NCI-H1694 (cell line): ENCODE results near the gene RABGAP1.

Source experiments
- DNase-seq: peaks from one replicate; lab custom pipeline; 2025; lab: John Stamatoyannopoulos, UW

RABGAP1 gene

DNA sequence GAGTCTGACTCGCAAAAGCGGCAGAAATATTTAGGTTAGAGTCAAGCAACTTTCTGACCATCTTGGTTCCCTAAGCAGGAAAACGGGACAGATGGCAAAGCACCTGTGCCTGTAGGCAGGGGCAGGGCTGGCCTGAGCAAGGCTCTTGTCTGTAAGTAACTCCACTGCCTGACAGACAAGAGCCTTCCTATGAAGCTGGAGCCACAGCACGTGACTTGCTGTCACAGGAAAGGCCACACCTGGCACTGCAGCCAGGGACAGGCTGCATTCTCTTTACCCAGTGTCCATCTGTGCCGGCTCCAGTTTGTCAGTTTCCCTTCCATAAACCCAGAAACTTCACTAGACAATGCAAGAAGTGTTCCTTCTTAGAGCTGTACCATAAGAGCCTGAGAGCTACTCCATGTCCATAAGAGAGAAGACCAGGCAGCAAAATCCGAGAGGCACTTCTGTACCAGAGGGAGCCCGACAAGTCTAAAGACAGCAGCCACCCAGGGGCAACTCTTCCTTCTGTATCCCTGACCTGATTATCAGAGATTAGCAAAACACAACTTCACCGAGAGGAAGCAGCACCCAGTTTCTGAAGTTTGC lies 170.7 kb downstream of the RABGAP1 start:
- no peak for DNase-seq

- no peak for DNase-seq
Measured at GRCh38 chr9:123112015-123112975, 171.5 kb downstream of the RABGAP1 start.

DNA sequence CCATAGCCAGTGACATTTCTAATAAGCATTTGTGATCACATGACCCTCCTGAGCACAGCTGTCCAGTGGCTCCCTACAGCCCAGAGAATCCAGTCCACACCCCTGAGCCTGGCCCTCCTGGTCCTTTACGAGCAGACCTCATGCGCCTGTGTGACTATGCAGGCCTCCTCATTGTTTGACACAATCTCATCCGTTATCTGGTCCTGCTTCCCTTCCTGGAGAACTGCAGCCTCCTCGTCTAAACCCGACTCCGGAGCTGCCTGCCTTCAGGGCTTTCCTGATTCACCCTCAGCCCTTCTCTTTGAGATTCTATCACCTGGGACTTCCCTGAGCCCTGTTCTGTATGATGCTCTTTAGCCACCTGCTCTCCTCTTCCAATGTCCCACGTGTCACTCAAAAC lies 172.4 kb downstream of the RABGAP1 start:
- DNase-seq, result no peak

- DNase-seq, result no peak
Measured at GRCh38 chr9:123115146-123115913, 174.5 kb downstream of the RABGAP1 start.

- DNase-seq, result no peak
Measured at GRCh38 chr9:123116036-123116435, 175.2 kb downstream of the RABGAP1 start.

DNA sequence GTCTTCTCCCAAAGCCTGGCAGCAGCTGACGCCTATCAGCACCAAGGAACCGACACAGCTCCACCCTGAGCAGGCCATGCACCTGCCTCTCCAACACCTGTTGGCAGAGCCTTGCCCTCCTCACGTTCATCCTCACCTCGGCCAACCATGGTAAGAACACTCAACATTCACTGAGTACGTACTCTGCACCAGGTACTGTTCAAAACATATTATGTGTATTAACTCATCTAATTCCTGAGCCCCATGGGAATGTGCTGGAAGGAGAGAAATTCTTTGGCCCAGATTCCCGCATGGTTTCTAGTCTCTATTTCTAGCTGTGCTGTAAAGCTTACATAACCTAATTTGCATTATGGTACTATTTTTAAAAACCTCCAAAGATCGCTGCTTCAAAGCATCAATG lies 178.7 kb downstream of the RABGAP1 start:
- no peak for DNase-seq

DNA sequence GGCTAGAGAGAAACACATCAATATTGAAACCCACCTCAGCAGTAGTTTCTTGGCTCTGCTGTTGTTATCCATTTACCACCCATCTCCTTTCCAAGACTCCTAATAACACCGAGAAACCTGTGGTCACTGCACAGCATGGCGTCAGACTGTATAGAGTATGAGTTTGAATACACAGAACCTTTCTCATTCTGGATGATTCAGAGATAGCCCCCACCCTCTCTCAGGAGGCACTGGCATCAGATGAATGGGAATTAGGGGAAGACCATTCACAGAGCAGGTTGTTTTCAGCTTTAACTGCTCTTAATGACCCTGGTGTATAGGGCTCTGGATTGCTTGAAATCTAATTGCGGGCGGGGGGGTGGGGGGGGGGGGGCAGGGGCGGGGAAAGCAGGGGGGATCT lies 179.3 kb downstream of the RABGAP1 start:
- no peak for DNase-seq

GRCh38 chr9:123120953-123121352 lies 180.1 kb downstream of the RABGAP1 start:
- DNase-seq, result no peak

DNA sequence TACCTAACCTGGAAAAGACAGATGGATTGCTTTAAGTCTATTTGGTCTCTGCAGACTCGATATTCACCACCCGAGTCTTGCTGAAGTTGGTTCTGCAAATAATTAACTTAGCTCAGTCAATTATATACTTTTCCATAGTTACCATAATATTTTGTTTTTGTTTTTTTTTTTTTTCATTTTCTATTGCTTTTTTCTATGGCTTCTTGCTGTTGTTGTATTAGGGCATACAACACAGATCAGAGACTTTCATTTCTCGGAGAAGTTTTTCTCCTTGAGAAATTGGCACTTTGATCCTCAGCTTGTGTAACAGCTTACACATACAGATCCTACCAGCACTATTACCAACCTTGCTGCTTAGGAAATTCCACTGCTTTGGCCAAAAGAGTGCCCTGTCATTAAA lies 180.6 kb downstream of the RABGAP1 start:
- no peak for DNase-seq

DNA sequence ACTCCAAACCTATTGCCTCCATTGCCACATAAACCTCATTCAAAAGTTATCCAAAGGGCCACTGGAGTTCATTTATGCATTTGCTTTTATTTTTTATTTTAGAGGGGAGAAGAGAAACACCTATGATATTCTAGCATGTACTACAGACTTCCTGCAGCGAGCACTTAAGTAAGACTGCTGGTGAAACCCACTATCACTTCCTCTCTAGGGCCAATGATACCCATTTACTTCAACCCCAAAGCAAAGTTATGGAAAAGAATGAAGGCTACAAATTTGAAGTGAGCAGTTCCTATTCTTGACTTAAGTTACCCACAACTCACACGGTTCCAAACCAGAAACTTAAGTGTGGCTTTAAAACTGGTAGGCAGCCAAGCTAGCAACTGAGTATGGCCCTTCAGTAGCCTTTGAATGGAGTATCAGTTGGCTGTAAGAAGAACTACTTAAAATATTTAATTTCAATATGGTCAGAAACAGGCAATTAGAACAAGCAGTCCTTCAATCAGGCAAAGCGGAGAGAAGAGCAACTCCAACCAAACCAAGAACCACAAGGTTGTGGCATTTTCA lies 186.8 kb downstream of the RABGAP1 start:
- DNase-seq, result no peak

- DNase-seq, result no peak
Measured at GRCh38 chr9:123128591-123128990, 187.8 kb downstream of the RABGAP1 start.

DNA sequence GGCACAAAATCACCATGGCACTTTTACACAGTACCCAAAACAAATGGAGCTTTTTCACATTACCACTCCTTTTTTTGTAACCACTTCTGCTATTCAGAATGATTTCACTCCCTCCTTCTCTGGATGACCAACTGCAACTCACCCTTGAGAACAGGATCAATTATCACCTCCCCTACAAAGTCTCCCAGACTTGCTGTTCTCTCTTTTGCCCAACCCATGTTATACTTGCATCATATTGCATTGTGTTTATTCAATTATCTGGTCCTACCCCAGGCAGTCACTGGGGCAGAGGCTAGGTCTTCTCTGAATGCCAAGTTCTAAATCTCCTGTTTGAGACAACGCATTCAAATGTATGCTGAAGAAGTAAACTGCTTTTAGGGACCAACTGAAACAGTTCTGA lies 188.6 kb downstream of the RABGAP1 start:
- DNase-seq, result no peak

GRCh38 chr9:123131258-123131657 lies 190.4 kb downstream of the RABGAP1 start:
- no peak for DNase-seq

DNA sequence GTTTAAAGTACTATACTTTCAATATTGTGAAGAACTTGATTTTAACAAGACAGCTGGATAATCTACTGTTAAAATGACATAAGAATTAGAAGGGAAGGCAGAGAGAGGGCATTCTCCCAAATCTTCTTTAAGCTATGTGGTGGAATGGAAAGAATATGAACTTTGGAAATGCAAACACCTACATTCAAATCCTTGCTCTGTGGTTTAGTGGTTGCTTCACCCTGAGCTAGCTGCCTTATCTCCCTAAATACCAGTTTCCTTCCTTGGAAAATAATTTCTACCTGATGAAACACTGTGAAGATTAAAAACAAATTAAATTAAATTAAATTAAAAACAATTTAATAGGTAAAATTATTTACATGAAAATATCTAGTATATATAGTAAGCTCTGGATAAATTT lies 191.2 kb downstream of the RABGAP1 start:
- no peak for DNase-seq

- no peak for DNase-seq
Measured at GRCh38 chr9:123132696-123133095, 191.9 kb downstream of the RABGAP1 start.

DNA sequence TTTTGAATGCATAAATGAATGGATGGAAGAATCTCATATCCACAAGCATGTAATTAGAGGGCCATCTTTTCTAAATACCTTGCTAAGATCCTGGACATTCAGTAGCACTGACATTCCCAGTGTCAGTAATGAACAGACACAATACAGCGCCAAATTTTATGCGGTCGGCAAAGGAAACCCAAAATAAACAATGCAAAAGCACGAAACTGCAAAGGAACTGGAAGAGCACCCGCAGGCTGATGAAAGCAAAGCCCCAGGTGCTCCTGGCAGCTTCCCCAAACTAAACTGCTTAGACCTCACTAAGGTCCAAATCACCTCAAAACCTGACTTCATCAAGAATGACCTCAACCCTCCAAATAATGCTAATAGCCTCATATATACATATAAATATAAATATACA lies 194.6 kb downstream of the RABGAP1 start:
- no peak for DNase-seq

- DNase-seq, result no peak
Measured at GRCh38 chr9:123138163-123138562, 197.3 kb downstream of the RABGAP1 start.

- DNase-seq, result no peak
Measured at GRCh38 chr9:123149067-123149466, 208.2 kb downstream of the RABGAP1 start.

DNA sequence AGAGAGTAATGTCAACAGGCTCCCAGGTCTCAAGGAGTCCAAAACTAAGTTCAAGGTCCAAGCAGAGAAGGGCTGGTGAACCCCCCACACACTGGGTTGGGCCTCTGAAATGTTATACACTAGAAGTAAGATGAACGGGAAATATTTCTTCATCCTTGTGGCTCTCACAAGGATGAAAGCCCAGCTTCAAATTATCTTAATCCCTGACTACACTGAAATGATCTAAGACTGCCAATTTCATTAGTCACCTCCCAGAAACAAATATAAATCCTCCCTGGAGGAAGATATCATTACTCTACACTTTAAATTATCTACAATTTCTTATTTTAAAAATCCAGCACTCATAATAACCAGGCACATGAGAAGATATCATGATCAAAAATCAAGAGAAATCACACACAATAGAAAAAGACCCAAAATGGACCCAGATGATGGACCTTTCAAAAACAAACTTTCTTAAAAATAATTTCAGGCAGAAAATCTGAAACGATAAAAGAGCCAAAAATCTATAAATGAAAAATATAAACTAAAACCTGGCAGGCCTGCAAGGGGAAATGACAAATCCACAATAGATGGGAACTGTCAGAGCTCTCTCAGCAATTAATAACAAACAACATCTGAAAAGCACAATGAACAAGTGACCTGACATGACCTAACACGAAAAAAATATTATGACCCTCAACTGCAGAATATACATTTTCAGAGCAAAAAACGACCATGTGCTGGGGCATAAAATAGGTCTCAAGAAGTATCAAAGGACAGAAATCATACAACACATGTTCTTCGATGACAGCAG lies 210.1 kb downstream of the RABGAP1 start:
- DNase-seq, result no peak
